Psoas muscle (tissue), 8 donors: ENCODE data around the gene CST3. TPM values are rescaled to one million over a fixed set of nuclear protein-coding genes. Genes with fewer than 3 reads are reported as not detected.

Experiments
- ATAC-seq, 4 donors: fragments of 200-7000 bp; cut with Tn5 transposase; one replicate each; pipeline ENCODE4 v1.9.1; 2020; ENCODE audit warnings: moderate library complexity in 3 of 4, mild to moderate bottlenecking in 2 of 4
- DNase-seq, 2 donors: peaks; one replicate each; pipeline ENCODE4 v3.0.0-alpha.2; 2020
- H3K27ac ChIP-seq: fragments of 200-600 bp; one replicate; pipeline ENCODE4 v1.8.0; 2022
- H3K27me3 ChIP-seq, 3 donors: fragments of 200-600 bp in 1 of 3; one replicate each; pipeline versions ENCODE4 v1.6.1 to v1.8.0; 2013 to 2022; ENCODE audit warnings: low read length in 2 of 3, mild to moderate bottlenecking in 2 of 3, moderate library complexity in 1 of 3; ENCODE audit not compliant: insufficient read depth in 3 of 3
- H3K36me3 ChIP-seq, 2 donors: fragments of 200-600 bp in 1 of 2; one replicate each; pipeline versions ENCODE4 v1.6.1 to v1.8.0; 2013 to 2022; ENCODE audit warnings: low read depth in 1 of 2, mild to moderate bottlenecking in 1 of 2, moderate library complexity in 1 of 2; ENCODE audit not compliant: insufficient read depth in 1 of 2
- H3K4me1 ChIP-seq: fragments of 200-600 bp; one replicate; pipeline ENCODE4 v1.8.0; 2022
- H3K4me3 ChIP-seq: fragments of 200-600 bp; one replicate; pipeline ENCODE4 v1.8.0; 2022; ENCODE audit warnings: mild to moderate bottlenecking
- H3K9me3 ChIP-seq: fragments of 200-600 bp; one replicate; pipeline ENCODE4 v1.8.0; 2022
- CTCF ChIP-seq: fragments of 200-600 bp; IDR thresholded peaks from one replicate; pipeline ENCODE4 v1.8.0; 2022; ENCODE audit warnings: antibody characterized with exemption
- WGBS, 3 donors: extraction: QIAGEN DNeasy Blood & Tissue Kit; methylation state at CpG; one replicate each; pipeline versions ENCODE4 v1.1.6 to v1.1.7; 2013; 5-methylcytosine and 5-hydroxymethylcytosine counted together
- intact Hi-C, 2 donors: fragments of 100-400 bp; cut with DNase I; formaldehyde crosslinking; loops; one replicate each; pipeline versions ENCODE4 v1.11.0 to v1.14.2; 2022
- polyA plus RNA-seq, 3 donors: library from polyadenylated mRNA; stranded (reverse); fragments of 200-250 nt; gene quantifications; one replicate each; pipeline ENCODE4 v1.2.3, GENCODE V29; 2013
- total RNA-seq, 4 donors: library from RNA; stranded (reverse); fragmentation: NEBNext Ultra II Directional in 2 of 4; extraction: Animal tissue kit (Norgen Biotek cat#: 25700) in 2 of 4; gene quantifications; one replicate each; pipeline versions ENCODE4 v1.2.1 to v1.2.4, GENCODE V29; 2021 to 2023
- donor health status: healthy with polysubstance abuse.
- donor health status: DM: no; HTN: no; CAD: no; lungs with moderate emphysema.
- donor health status: Bipolar disorder and iron deficiency.
- donor health status: healthy.
- donor health status: DM: yes; HTN: yes; CAD: no.
- donor health status: DM: no; HTN: no; CAD: no.
- donor health status: DM: no; HTN: no; CAD: no.
- donor health status: DM: yes; HTN: yes; CAD: no.

The CST3 gene
- total and polyA plus RNA-seq, 7 donors: 374 to 713 (median 422) TPM

- no peak for TF ChIP-seq CTCF
- H3K4me3 ChIP-seq: no peak overlapping the region
- DNase-seq (no peak), ATAC-seq (no peak)
- no peaks in the 10 kb centered on the region for H3K4me1 ChIP-seq
- WGBS, 3 donors: 52 to 63% (median 62%) methylated on average over 5 of the region's 5 CpGs
- intact Hi-C loops: no loop called here
- no peaks in the 10 kb centered on the region for H3K36me3 ChIP-seq
- no peak overlapping the region for H3K27ac ChIP-seq
- H3K27me3 ChIP-seq: no peaks in the 10 kb centered on the region
- no peaks in the 10 kb centered on the region for H3K9me3 ChIP-seq
Observed at GRCh38 chr20:23584434-23585199, 53.1 kb downstream of the CST3 start.

Other genes starting within 250 kb of the CST3 start
- gene NAPB, start 216.5 kb downstream of the CST3 start, total RNA-seq: 1 to 10 TPM; 2.5 to 5.0 (median 3.5) TPM
- 10 to 100 TPM in 1 of 3 donors, 1 to 10 TPM in 2; 1.8 to 12.3 (median 3.0) TPM for gene NAPB, start 216.5 kb downstream of the CST3 start, polyA plus RNA-seq
- gene CSTL1, start 198.3 kb downstream of the CST3 start, total RNA-seq: not detected
- gene CSTL1, start 198.3 kb downstream of the CST3 start, polyA plus RNA-seq: not detected
- gene CST11, start 185.1 kb downstream of the CST3 start, total RNA-seq: not detected
- not detected for gene CST11, start 185.1 kb downstream of the CST3 start, polyA plus RNA-seq
- not detected for gene CST8, start 146.8 kb downstream of the CST3 start, total RNA-seq
- not detected for gene CST8, start 146.8 kb downstream of the CST3 start, polyA plus RNA-seq
- not detected for gene CST9L, start 69.5 kb downstream of the CST3 start, total RNA-seq
- gene CST9L, start 69.5 kb downstream of the CST3 start, polyA plus RNA-seq: not detected
- gene CST9, start 32.0 kb downstream of the CST3 start, total RNA-seq: not detected
- not detected for gene CST9, start 32.0 kb downstream of the CST3 start, polyA plus RNA-seq
- gene CST4, start 51.1 kb upstream of the CST3 start, total RNA-seq: not detected
- not detected for gene CST4, start 51.1 kb upstream of the CST3 start, polyA plus RNA-seq
- not detected for gene CST1, start 113.0 kb upstream of the CST3 start, total RNA-seq
- gene CST1, start 113.0 kb upstream of the CST3 start, polyA plus RNA-seq: not detected
- gene CST2, start 188.8 kb upstream of the CST3 start, total RNA-seq: not detected
- not detected for gene CST2, start 188.8 kb upstream of the CST3 start, polyA plus RNA-seq
- gene CST5, start 241.8 kb upstream of the CST3 start, total RNA-seq: not detected
- gene CST5, start 241.8 kb upstream of the CST3 start, polyA plus RNA-seq: not detected